Measurements from ENCODE around the gene ZBTB22.
"Not testable (repeated sequence)": the region's sequence is repeated elsewhere in the genome, so short reads cannot be mapped to it uniquely, and the experiment has no call there.

ZBTB22 gene

GRCh38 chr6:33347816-33348215 lies 30.3 kb upstream of the ZBTB22 start:
- TF ChIP-seq ZFX (IDR thresholded peaks at IDR 0.05; ENCODE audit: borderline replicate concordance) = no peak
- no peak for TF ChIP-seq CTCF (IDR thresholded peaks at IDR 0.05)
- H3K27ac ChIP-seq = no peak overlapping the region

- not testable (repeated sequence) for H3K27ac ChIP-seq
Observed at GRCh38 chr6:33346972-33347371, 29.4 kb upstream of the ZBTB22 start.

GRCh38 chr6:33344701-33345697 lies 27.5 kb upstream of the ZBTB22 start:
- no peak for TF ChIP-seq ZFX (IDR thresholded peaks at IDR 0.05; ENCODE audit: borderline replicate concordance)
- TF ChIP-seq CTCF (IDR thresholded peaks at IDR 0.05) = peak; percentile 79
- no peak overlapping the region for H3K27ac ChIP-seq

GRCh38 chr6:33343953-33344611 lies 26.5 kb upstream of the ZBTB22 start:
- H3K27ac ChIP-seq = no peak overlapping the region
- TF ChIP-seq CTCF (IDR thresholded peaks at IDR 0.05) (no peak), ZFX (IDR thresholded peaks at IDR 0.05; ENCODE audit: borderline replicate concordance) (no peak)

- H3K27ac ChIP-seq = not testable (repeated sequence)
Observed at GRCh38 chr6:33343606-33343952, 26.0 kb upstream of the ZBTB22 start.

- TF ChIP-seq CTCF (IDR thresholded peaks at IDR 0.05) = no peak
- no peak for TF ChIP-seq ZFX (IDR thresholded peaks at IDR 0.05; ENCODE audit: borderline replicate concordance)
- no peak overlapping the region for H3K27ac ChIP-seq
Observed at GRCh38 chr6:33339193-33339592, 21.6 kb upstream of the ZBTB22 start.

- no peak overlapping the region for H3K27ac ChIP-seq
- TF ChIP-seq CTCF (IDR thresholded peaks at IDR 0.05) (no peak), ZFX (IDR thresholded peaks at IDR 0.05; ENCODE audit: borderline replicate concordance) (no peak)
Observed at GRCh38 chr6:33336495-33336894, 19.0 kb upstream of the ZBTB22 start.

- H3K27ac ChIP-seq = no peak overlapping the region
- TF ChIP-seq ZFX (IDR thresholded peaks at IDR 0.05; ENCODE audit: borderline replicate concordance) (no peak), CTCF (IDR thresholded peaks at IDR 0.05) (no peak)
Observed at GRCh38 chr6:33335916-33336315, 18.4 kb upstream of the ZBTB22 start.

Data from 22Rv1 (cell line).